ENCODE data around the gene BRAP. TPM values are rescaled to one million over a fixed set of nuclear protein-coding genes. Genes with fewer than 3 reads are reported as not detected.
"Not testable (repeated sequence)": the region's sequence is repeated elsewhere in the genome, so short reads cannot be mapped to it uniquely, and the experiment has no call there.

BRAP gene
- total and polyA plus RNA-seq, 2 donors (not counting 1 experiment from before 2014, with no cell fraction given) = 19.0 to 21.4 TPM

DNA sequence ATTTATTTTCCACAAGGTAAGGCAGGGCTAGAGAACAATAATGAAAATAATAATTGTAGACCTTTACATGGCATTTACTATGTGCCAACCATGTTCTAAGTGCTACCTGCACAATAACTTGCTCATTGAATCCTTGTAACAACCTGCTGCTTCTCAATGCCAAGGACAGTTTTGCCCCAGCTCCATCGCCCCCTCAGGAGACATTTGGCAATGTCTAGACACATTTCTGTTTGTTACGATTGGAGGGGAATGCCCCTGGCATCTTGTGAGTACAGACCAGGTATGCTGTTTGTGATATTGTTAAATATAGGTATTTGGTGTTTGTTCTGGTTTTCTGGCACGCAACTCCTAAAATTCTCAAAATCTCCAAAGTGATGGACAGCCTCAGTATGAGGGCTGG, 78.5 kb downstream of the BRAP start:
- Histone ChIP-seq H3K9me3 (ENCODE audit: control insufficient read depth, insufficient read depth, low read depth, low read length) (no peaks in the 10 kb centered on the region), H3K79me2 (ENCODE audit: control insufficient read depth, insufficient read depth, low read length) (no peaks in the 10 kb centered on the region), H3K27ac (ENCODE audit: insufficient read depth, low read length) (no peak overlapping the region), H2AFZ (ENCODE audit: low read length) (no peak overlapping the region), H4K20me1 (ENCODE audit: control insufficient read depth, extremely low read depth, insufficient read depth, low read length) (no peaks in the 10 kb centered on the region), H3K36me3 (ENCODE audit: control insufficient read depth, insufficient read depth, low read length) (no peaks in the 10 kb centered on the region), H3K4me2 (ENCODE audit: extremely low read depth, insufficient read depth, low read length) (no peak overlapping the region), H3K27me3 (ENCODE audit: control insufficient read depth, insufficient read depth, low read length) (no peaks in the 10 kb centered on the region), H3K9ac (ENCODE audit: insufficient read depth, low read length) (no peak overlapping the region), H3K4me3 (replicated peaks in 1 of 4; ENCODE audit: control extremely low read depth in 1 of 4, insufficient read depth in 1 of 4, low read depth in 3 of 4, low read length in 4 of 4) (no peak overlapping the region), H3K4me1 (ENCODE audit: control insufficient read depth, extremely low read depth, insufficient read depth, low read length) (no peaks in the 10 kb centered on the region)
- TF ChIP-seq, protein P1, sequence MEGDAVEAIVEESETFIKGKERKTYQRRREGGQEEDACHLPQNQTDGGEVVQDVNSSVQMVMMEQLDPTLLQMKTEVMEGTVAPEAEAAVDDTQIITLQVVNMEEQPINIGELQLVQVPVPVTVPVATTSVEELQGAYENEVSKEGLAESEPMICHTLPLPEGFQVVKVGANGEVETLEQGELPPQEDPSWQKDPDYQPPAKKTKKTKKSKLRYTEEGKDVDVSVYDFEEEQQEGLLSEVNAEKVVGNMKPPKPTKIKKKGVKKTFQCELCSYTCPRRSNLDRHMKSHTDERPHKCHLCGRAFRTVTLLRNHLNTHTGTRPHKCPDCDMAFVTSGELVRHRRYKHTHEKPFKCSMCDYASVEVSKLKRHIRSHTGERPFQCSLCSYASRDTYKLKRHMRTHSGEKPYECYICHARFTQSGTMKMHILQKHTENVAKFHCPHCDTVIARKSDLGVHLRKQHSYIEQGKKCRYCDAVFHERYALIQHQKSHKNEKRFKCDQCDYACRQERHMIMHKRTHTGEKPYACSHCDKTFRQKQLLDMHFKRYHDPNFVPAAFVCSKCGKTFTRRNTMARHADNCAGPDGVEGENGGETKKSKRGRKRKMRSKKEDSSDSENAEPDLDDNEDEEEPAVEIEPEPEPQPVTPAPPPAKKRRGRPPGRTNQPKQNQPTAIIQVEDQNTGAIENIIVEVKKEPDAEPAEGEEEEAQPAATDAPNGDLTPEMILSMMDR (conservative IDR thresholded peaks at IDR 0.05 in 1 of 2, IDR thresholded peaks at IDR 0.05 in 1 of 2; ENCODE audit: low read depth in 1 of 2, low read length in 2 of 2) = no peak
- no peak for TF ChIP-seq EZH2 (IDR thresholded peaks at IDR 0.05; ENCODE audit: low read length, missing control alignments)
- no peak for DNase-seq (ENCODE audit: low read depth in 2 of 2)

DNA sequence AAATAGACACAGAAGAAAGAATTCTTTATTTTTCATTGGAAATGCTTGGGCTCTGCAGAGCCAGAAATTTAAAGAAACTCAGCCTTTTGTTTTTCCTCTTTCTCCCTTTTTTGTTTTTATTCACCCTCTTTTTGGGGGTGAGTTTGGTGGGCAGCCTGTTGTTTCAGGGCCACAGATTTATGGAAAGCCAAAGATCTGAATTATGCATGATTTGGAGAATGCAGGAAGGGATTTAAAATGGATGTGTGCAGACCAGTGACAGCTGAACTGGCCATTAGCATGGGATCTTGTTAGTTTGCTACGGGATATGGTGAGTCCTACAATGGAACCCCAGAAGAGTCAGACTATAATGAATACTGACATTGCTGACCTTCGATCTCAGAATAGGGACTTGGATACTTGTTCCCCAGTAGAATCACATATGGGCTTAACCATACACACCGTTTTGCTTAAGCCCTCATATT, 79.0 kb downstream of the BRAP start:
- Histone ChIP-seq H3K4me3 (replicated peaks in 1 of 4; ENCODE audit: control extremely low read depth in 1 of 4, insufficient read depth in 1 of 4, low read depth in 3 of 4, low read length in 4 of 4) (no peak overlapping the region), H2AFZ (ENCODE audit: low read length) (no peak overlapping the region), H3K79me2 (ENCODE audit: control insufficient read depth, insufficient read depth, low read length) (no peaks in the 10 kb centered on the region), H3K27ac (ENCODE audit: insufficient read depth, low read length) (no peak overlapping the region), H3K9ac (ENCODE audit: insufficient read depth, low read length) (no peak overlapping the region), H3K4me2 (ENCODE audit: extremely low read depth, insufficient read depth, low read length) (no peak overlapping the region), H4K20me1 (ENCODE audit: control insufficient read depth, extremely low read depth, insufficient read depth, low read length) (no peaks in the 10 kb centered on the region), H3K27me3 (ENCODE audit: control insufficient read depth, insufficient read depth, low read length) (no peaks in the 10 kb centered on the region), H3K4me1 (ENCODE audit: control insufficient read depth, extremely low read depth, insufficient read depth, low read length) (no peaks in the 10 kb centered on the region), H3K36me3 (ENCODE audit: control insufficient read depth, insufficient read depth, low read length) (no peaks in the 10 kb centered on the region), H3K9me3 (ENCODE audit: control insufficient read depth, insufficient read depth, low read depth, low read length) (no peaks in the 10 kb centered on the region)
- TF ChIP-seq, protein P1 (conservative IDR thresholded peaks at IDR 0.05 in 1 of 2, IDR thresholded peaks at IDR 0.05 in 1 of 2; ENCODE audit: low read depth in 1 of 2, low read length in 2 of 2) = no peak
- no peak for TF ChIP-seq EZH2 (IDR thresholded peaks at IDR 0.05; ENCODE audit: low read length, missing control alignments)
- DNase-seq (ENCODE audit: low read depth in 2 of 2) = no peak

DNA sequence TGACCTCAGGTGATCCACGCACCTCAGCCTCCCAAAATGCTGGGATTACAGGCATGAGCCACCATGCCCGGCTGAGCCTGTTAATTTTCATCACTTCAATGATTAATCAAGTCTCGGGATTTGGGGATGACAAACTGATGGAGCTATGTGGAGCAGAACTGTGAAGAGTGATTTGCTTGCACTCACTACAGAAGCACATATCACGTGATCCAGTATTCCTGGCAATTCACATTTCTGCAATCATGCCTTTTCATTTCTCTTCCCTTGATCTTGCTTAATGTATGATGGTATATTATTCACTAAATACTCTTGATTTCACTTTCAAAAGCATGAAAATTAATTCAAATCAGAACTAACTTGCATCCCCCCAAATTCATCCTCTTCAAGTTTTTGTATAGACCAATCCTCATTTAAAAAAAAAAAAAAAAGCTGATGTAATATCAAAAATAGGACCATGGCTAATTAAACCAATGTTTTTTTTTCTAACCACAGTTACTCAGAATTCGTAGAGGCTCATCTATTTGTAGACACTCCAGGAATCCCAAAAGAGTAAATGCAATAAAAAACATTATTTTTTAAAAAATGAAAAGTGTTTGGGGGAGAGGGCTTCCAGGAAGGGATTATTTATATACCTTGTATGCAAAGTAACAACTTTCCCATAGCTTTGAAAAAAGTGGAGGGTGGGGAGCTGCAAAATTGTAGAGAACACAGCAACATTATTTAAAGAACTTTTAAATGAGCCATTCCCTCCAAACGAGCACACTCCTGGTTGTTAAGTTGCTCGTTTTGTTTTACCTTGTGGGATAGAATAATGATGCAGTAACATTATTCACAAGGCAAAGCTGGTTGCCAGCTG, 79.6 kb downstream of the BRAP start:
- Histone ChIP-seq H3K36me3 (ENCODE audit: control insufficient read depth, insufficient read depth, low read length) (no peaks in the 10 kb centered on the region), H3K9me3 (ENCODE audit: control insufficient read depth, insufficient read depth, low read depth, low read length) (no peaks in the 10 kb centered on the region), H3K27me3 (ENCODE audit: control insufficient read depth, insufficient read depth, low read length) (no peaks in the 10 kb centered on the region), H2AFZ (ENCODE audit: low read length) (no peak overlapping the region), H3K9ac (ENCODE audit: insufficient read depth, low read length) (no peak overlapping the region), H3K4me2 (ENCODE audit: extremely low read depth, insufficient read depth, low read length) (no peak overlapping the region), H3K4me1 (ENCODE audit: control insufficient read depth, extremely low read depth, insufficient read depth, low read length) (no peaks in the 10 kb centered on the region), H3K4me3 (replicated peaks in 1 of 4; ENCODE audit: control extremely low read depth in 1 of 4, insufficient read depth in 1 of 4, low read depth in 3 of 4, low read length in 4 of 4) (no peak overlapping the region), H3K79me2 (ENCODE audit: control insufficient read depth, insufficient read depth, low read length) (no peaks in the 10 kb centered on the region), H4K20me1 (ENCODE audit: control insufficient read depth, extremely low read depth, insufficient read depth, low read length) (no peaks in the 10 kb centered on the region), H3K27ac (ENCODE audit: insufficient read depth, low read length) (no peak overlapping the region)
- TF ChIP-seq EZH2 (IDR thresholded peaks at IDR 0.05; ENCODE audit: low read length, missing control alignments) = no peak
- TF ChIP-seq, protein P1 (conservative IDR thresholded peaks at IDR 0.05 in 1 of 2, IDR thresholded peaks at IDR 0.05 in 1 of 2; ENCODE audit: low read depth in 1 of 2, low read length in 2 of 2) = no peak
- no peak for DNase-seq (ENCODE audit: low read depth in 2 of 2)

- H3K27ac ChIP-seq (ENCODE audit: insufficient read depth, low read length); H3K4me1 ChIP-seq (ENCODE audit: control insufficient read depth, extremely low read depth, insufficient read depth, low read length); H3K27me3 ChIP-seq (ENCODE audit: control insufficient read depth, insufficient read depth, low read length); H3K4me3 ChIP-seq (replicated peaks in 1 of 4; ENCODE audit: control extremely low read depth in 1 of 4, insufficient read depth in 1 of 4, low read depth in 3 of 4, low read length in 4 of 4); H3K36me3 ChIP-seq (ENCODE audit: control insufficient read depth, insufficient read depth, low read length); H3K4me2 ChIP-seq (ENCODE audit: extremely low read depth, insufficient read depth, low read length); H4K20me1 ChIP-seq (ENCODE audit: control insufficient read depth, extremely low read depth, insufficient read depth, low read length); DNase-seq (ENCODE audit: low read depth in 2 of 2); H2AFZ ChIP-seq (ENCODE audit: low read length); H3K9ac ChIP-seq (ENCODE audit: insufficient read depth, low read length); H3K9me3 ChIP-seq (ENCODE audit: control insufficient read depth, insufficient read depth, low read depth, low read length): not testable (repeated sequence)
- H3K79me2 ChIP-seq (ENCODE audit: control insufficient read depth, insufficient read depth, low read length) = peaks cover 10% of the 10 kb centered on the region
Measured at GRCh38 chr12:111602857-111603256, 82.9 kb downstream of the BRAP start.

All from fibroblast of lung (primary cell).